Keratinocyte (primary cell): ENCODE measurements around the gene CIBAR2. TPM values are rescaled to one million over a fixed set of nuclear protein-coding genes. Genes with fewer than 3 reads are reported as not detected.

Experiments
- DNase-seq: peaks from one replicate; pipeline ENCODE4 v3.0.0-alpha.2; 2011; ENCODE audit warnings: low read depth, missing footprints, low spot score
- FAIRE-seq: peaks from 2 replicates; lab custom pipeline; 2011; peaks lifted over from hg19 to GRCh38; lab: Jason Lieb, UNC
- H2AFZ ChIP-seq: 2 replicates; pipeline ENCODE4 v1.6.0; 2012; ENCODE audit warnings: low read length, control low read depth, inconsistent platforms; ENCODE audit not compliant: control insufficient read depth
- H3K27ac ChIP-seq: 2 replicates; pipeline ENCODE4 v1.5.1; 2011; ENCODE audit warnings: low read length; ENCODE audit not compliant: control insufficient read depth, insufficient read depth
- H3K27me3 ChIP-seq: 3 replicates; pipeline ENCODE4 v1.6.0; 2011; ENCODE audit warnings: low read length; ENCODE audit not compliant: control insufficient read depth, insufficient read depth; ENCODE audit errors: extremely low read depth
- H3K36me3 ChIP-seq, 2 experiments: 2 replicates in 1 of 2; 3 replicates in 1 of 2; pipeline ENCODE4 v1.5.1; 2011; ENCODE audit warnings: low read length in 2 of 2, mild to moderate bottlenecking in 1 of 2; ENCODE audit not compliant: control insufficient read depth in 2 of 2, insufficient read depth in 2 of 2; ENCODE audit errors: extremely low read depth in 1 of 2
- H3K4me1 ChIP-seq: 3 replicates; pipeline ENCODE4 v1.5.1; 2011; ENCODE audit warnings: low read length; ENCODE audit not compliant: control insufficient read depth, insufficient read depth; ENCODE audit errors: extremely low read depth
- H3K4me2 ChIP-seq: 3 replicates; pipeline ENCODE4 v1.6.0; 2011; ENCODE audit warnings: low read depth, low read length; ENCODE audit not compliant: control insufficient read depth, insufficient read depth; ENCODE audit errors: extremely low read depth
- H3K4me3 ChIP-seq, 3 experiments: fragments of 200-600 bp in 1 of 3; sonication (generic) in 1 of 3; 2 replicates in 2 of 3; 3 replicates in 1 of 3; pipeline ENCODE4 v1.5.1; 2011 to 2016; ENCODE audit warnings: low read length in 3 of 3, mild to moderate bottlenecking in 3 of 3, control low read depth in 2 of 3, inconsistent platforms in 1 of 3, low read depth in 1 of 3, mixed read lengths in 1 of 3, mixed run types in 1 of 3, moderate library complexity in 1 of 3; ENCODE audit not compliant: control insufficient read depth in 2 of 3, insufficient read depth in 2 of 3; ENCODE audit errors: extremely low read depth in 1 of 3
- H3K79me2 ChIP-seq: 2 replicates; pipeline ENCODE4 v1.6.0; 2012; ENCODE audit warnings: low read length; ENCODE audit not compliant: control insufficient read depth, insufficient read depth
- H3K9ac ChIP-seq: 3 replicates; pipeline ENCODE4 v1.6.0; 2011; ENCODE audit warnings: low read length; ENCODE audit not compliant: control insufficient read depth, insufficient read depth; ENCODE audit errors: extremely low read depth
- H3K9me1 ChIP-seq: 3 replicates; pipeline ENCODE4 v1.6.0; 2011; ENCODE audit warnings: low read length; ENCODE audit not compliant: control insufficient read depth, insufficient read depth; ENCODE audit errors: extremely low read depth
- H3K9me3 ChIP-seq: 2 replicates; pipeline ENCODE4 v1.5.1; 2012; ENCODE audit warnings: low read depth, low read length; ENCODE audit not compliant: control insufficient read depth
- H4K20me1 ChIP-seq: 3 replicates; pipeline ENCODE4 v1.6.0; 2011; ENCODE audit warnings: low read length; ENCODE audit not compliant: control insufficient read depth, insufficient read depth; ENCODE audit errors: extremely low read depth
- CTCF ChIP-seq, 3 experiments: IDR thresholded peaks in 1 of 3; conservative IDR thresholded peaks in 1 of 3; optimal IDR thresholded peaks in 1 of 3; 2 replicates in 2 of 3; 3 replicates in 1 of 3; pipeline versions ENCODE3 to v1.5.1; 2011; ENCODE audit warnings: low read length in 3 of 3, mild to moderate bottlenecking in 3 of 3, moderate library complexity in 2 of 3, control low read depth in 1 of 3, inconsistent platforms in 1 of 3; ENCODE audit not compliant: insufficient read depth in 2 of 3; ENCODE audit errors: extremely low read depth in 1 of 3
- EZH2 ChIP-seq: IDR thresholded peaks from one replicate; pipeline ENCODE4 v1.6.1; 2012; ENCODE audit warnings: inconsistent platforms, mild to moderate bottlenecking, low read length, moderate library complexity
- dilution Hi-C: fragments of 300-500 bp; cut with MboI; formaldehyde crosslinking; loops from one replicate; pipeline ENCODE4 v1.7.0; 2020; ENCODE audit warnings: low sequenced_read_pairs; ENCODE audit not compliant: extremely low pct_ligation_motif_present
- polyA plus RNA-seq, 5 experiments: library from polyadenylated mRNA; depleted of rRNA in 3 of 5; stranded (reverse) in 3 of 5; stranded (forward) in 1 of 5; unstranded in 1 of 5; fragments of >200 nt; gene quantifications; 1 replicate in 1 of 5; 2 replicates in 3 of 5; 3 replicates in 1 of 5; pipeline versions ENCODE4 v1.2.1 to v1.2.3, GENCODE V29; 2011 to 2012; ENCODE audit warnings: missing spikeins in 2 of 5, low read depth in 1 of 5, low replicate concordance in 1 of 5

Gene CIBAR2
- polyA plus RNA-seq, 1 donor (not counting 4 experiments of a cell fraction or from before 2014, with no cell fraction given): not detected

GRCh38 chr16:85092309-85092708 lies 20.0 kb downstream of the CIBAR2 start:
- Histone ChIP-seq H3K4me2 (no peak overlapping the region), H3K36me3 (no peaks in the 10 kb centered on the region), H3K27ac (no peak overlapping the region), H3K9me3 (no peaks in the 10 kb centered on the region), H3K4me3 (no peak overlapping the region), H3K27me3 (peaks cover 11% of the 10 kb centered on the region), H4K20me1 (no peaks in the 10 kb centered on the region), H3K79me2 (no peaks in the 10 kb centered on the region), H3K4me1 (peaks cover 3% of the 10 kb centered on the region), H3K9me1 (no peaks in the 10 kb centered on the region), H2AFZ (no peak overlapping the region), H3K9ac (no peak overlapping the region)
- FAIRE-seq: no peak
- TF ChIP-seq CTCF (optimal IDR thresholded peaks at IDR 0.05 in 1 of 3, IDR thresholded peaks at IDR 0.05 in 1 of 3, conservative IDR thresholded peaks at IDR 0.05 in 1 of 3; ENCODE audit: extremely low read depth in 1 of 3, insufficient read depth in 2 of 3, low read length in 3 of 3) (no peak), EZH2 (no peak)
- DNase-seq: no peak
- dilution Hi-C loops: no loop called here

GRCh38 chr16:85091522-85091910 lies 20.8 kb downstream of the CIBAR2 start:
- dilution Hi-C loops: no loop called here

More at GRCh38 chr16:85091522-85091910, 20.8 kb downstream of the CIBAR2 start:
- TF ChIP-seq EZH2 (no peak), CTCF (optimal IDR thresholded peaks at IDR 0.05 in 1 of 3, IDR thresholded peaks at IDR 0.05 in 1 of 3, conservative IDR thresholded peaks at IDR 0.05 in 1 of 3; ENCODE audit: extremely low read depth in 1 of 3, insufficient read depth in 2 of 3, low read length in 3 of 3) (no peak)
- Histone ChIP-seq H3K4me2 (no peak overlapping the region), H3K9me3 (no peaks in the 10 kb centered on the region), H3K79me2 (no peaks in the 10 kb centered on the region), H4K20me1 (no peaks in the 10 kb centered on the region), H3K4me3 (no peak overlapping the region), H3K4me1 (peaks cover 3% of the 10 kb centered on the region), H3K27me3 (peaks cover 6% of the 10 kb centered on the region), H3K9ac (no peak overlapping the region), H3K36me3 (no peaks in the 10 kb centered on the region), H2AFZ (no peak overlapping the region), H3K27ac (no peak overlapping the region), H3K9me1 (no peaks in the 10 kb centered on the region)
- no peak for DNase-seq
- no peak for FAIRE-seq
